OCI-LY7 (cell line): ENCODE measurements around the gene EPB42. TPM values are rescaled to one million over a fixed set of nuclear protein-coding genes. Genes with fewer than 3 reads are reported as not detected.

ENCODE experiments used
- BruUV-seq: library from RNA; stranded (reverse); fragments of 400-500 nt; replicated peaks from 2 replicates; lab custom pipeline; 2021; lab: Mats Ljungman, UMichigan
- CTCF ChIA-PET: fragments of 300-600 bp; sonication (Branson Sonifier 250); formaldehyde crosslinking; loops from one replicate; lab custom pipeline; 2022; ENCODE audit warnings: antibody characterized with exemption; ENCODE audit not compliant: unreplicated experiment; lab: Charles Lee
- POLR2A ChIA-PET: fragments of 300-600 bp; sonication (Branson Sonifier 250); formaldehyde crosslinking; loops from one replicate; lab custom pipeline; 2022; ENCODE audit warnings: antibody characterized with exemption; lab: Charles Lee
- DNase-seq: peaks from one replicate; pipeline ENCODE4 v3.0.0-alpha.2; 2015; ENCODE audit warnings: low spot score
- H2AFZ ChIP-seq: fragments of 200-600 bp; sonication (generic), shearing (Covaris generic); 2 replicates; pipeline ENCODE4 v1.6.1; 2014; ENCODE audit warnings: mild to moderate bottlenecking, antibody characterized with exemption, low read length, moderate library complexity
- H3K27ac ChIP-seq: fragments of 200-600 bp; sonication (generic); 2 replicates; pipeline ENCODE4 v1.5.1; 2014; ENCODE audit warnings: mixed run types, low read depth, mild to moderate bottlenecking, moderate library complexity, low read length, inconsistent platforms; ENCODE audit not compliant: poor library complexity, severe bottlenecking
- H3K36me3 ChIP-seq: fragments of 200-600 bp; sonication (generic); 2 replicates; pipeline ENCODE4 v1.6.1; 2014; ENCODE audit warnings: mild to moderate bottlenecking, antibody characterized with exemption, low read length, moderate library complexity, mixed read lengths; ENCODE audit not compliant: insufficient read depth
- H3K4me1 ChIP-seq: fragments of 200-600 bp; sonication (generic); 2 replicates; pipeline ENCODE4 v1.5.1; 2014; ENCODE audit warnings: mild to moderate bottlenecking, low read length; ENCODE audit not compliant: insufficient read depth, poor library complexity, severe bottlenecking
- H3K4me2 ChIP-seq: fragments of 200-600 bp; sonication (generic); 2 replicates; pipeline ENCODE4 v1.6.1; 2014; ENCODE audit warnings: mild to moderate bottlenecking, low read length
- H3K4me3 ChIP-seq: fragments of 200-600 bp; sonication (generic); 2 replicates; pipeline ENCODE4 v1.5.1; 2014; ENCODE audit warnings: mild to moderate bottlenecking, low read depth, low read length; ENCODE audit not compliant: poor library complexity, severe bottlenecking
- H3K79me2 ChIP-seq: fragments of 200-600 bp; sonication (generic); 2 replicates; pipeline ENCODE4 v1.6.1; 2016; ENCODE audit warnings: low read depth, mild to moderate bottlenecking, low read length, moderate library complexity, mixed read lengths; ENCODE audit not compliant: insufficient read depth
- H3K9me2 ChIP-seq: fragments of 200-600 bp; sonication (generic); 2 replicates; pipeline ENCODE4 v1.6.1; 2016; ENCODE audit warnings: mild to moderate bottlenecking, low read length, mixed read lengths; ENCODE audit not compliant: insufficient read depth
- H3K9me3 ChIP-seq: fragments of 200-600 bp; sonication (generic); 2 replicates; pipeline ENCODE4 v1.6.1; 2014; ENCODE audit warnings: mild to moderate bottlenecking, mixed run types, low read length, mixed read lengths
- H4K20me1 ChIP-seq: fragments of 200-600 bp; sonication (generic); 2 replicates; pipeline ENCODE4 v1.6.1; 2014; ENCODE audit warnings: mild to moderate bottlenecking, antibody characterized with exemption, low read length, moderate library complexity, mixed read lengths; ENCODE audit not compliant: insufficient read depth
- CTCF ChIP-seq: fragments of 200-600 bp; sonication (generic); conservative IDR thresholded peaks from 2 replicates; pipeline ENCODE4 v1.5.1; 2014; ENCODE audit warnings: mild to moderate bottlenecking, antibody characterized with exemption, low read length, moderate library complexity, mixed read lengths
- EZH2phosphoT487 ChIP-seq: fragments of 200-600 bp; sonication (generic); IDR thresholded peaks from 2 replicates; pipeline ENCODE4 v1.6.1; 2018; ENCODE audit warnings: low read depth, borderline replicate concordance, mild to moderate bottlenecking, mixed run types, antibody characterized with exemption, low read length, moderate library complexity, mixed read lengths
- intact Hi-C: fragments of 100-400 bp; cut with micrococcal nuclease; formaldehyde crosslinking; loops from one replicate; pipeline ENCODE4 v1.10.0; 2022; ENCODE audit not compliant: unreplicated experiment
- total RNA-seq, 2 experiments: library from RNA; depleted of rRNA in 1 of 2; stranded (reverse); fragments of >200 nt in 1 of 2; shearing (Covaris generic) in 1 of 2; gene quantifications; 2 replicates each; pipeline ENCODE4 v1.2.3, GENCODE V29; 2014 to 2022

EPB42 gene
- total RNA-seq, 2 experiments from 2014 or later: not detected

GRCh38 chr15:43208052-43209002 is 12.5 kb downstream of the EPB42 start:
- no TSS peak for BruUV-seq
- ChIA-PET POLR2A (no interaction called here), CTCF (no interaction called here)
- intact Hi-C loops: no loop called here
- H3K4me1 ChIP-seq: no peaks in the 10 kb centered on the region
- H3K9me3 ChIP-seq: no peaks in the 10 kb centered on the region
- no peaks in the 10 kb centered on the region for H3K9me2 ChIP-seq
- no peak for TF ChIP-seq EZH2phosphoT487
- TF ChIP-seq CTCF: no peak
- H3K36me3 ChIP-seq: no peaks in the 10 kb centered on the region
- no peak overlapping the region for H3K4me2 ChIP-seq
- H2AFZ ChIP-seq: no peak overlapping the region
- no peak overlapping the region for H3K4me3 ChIP-seq
- H4K20me1 ChIP-seq: no peaks in the 10 kb centered on the region
- no peaks in the 10 kb centered on the region for H3K79me2 ChIP-seq
- DNase-seq: no peak
- H3K27ac ChIP-seq: no peak overlapping the region

- H3K9me2 ChIP-seq: no peaks in the 10 kb centered on the region
- H3K27ac ChIP-seq: no peak overlapping the region
- no peak overlapping the region for H2AFZ ChIP-seq
- ChIA-PET POLR2A (no interaction called here), CTCF (no interaction called here)
- DNase-seq: no peak
- no peaks in the 10 kb centered on the region for H4K20me1 ChIP-seq
- intact Hi-C loops: no loop called here
- H3K4me1 ChIP-seq: no peaks in the 10 kb centered on the region
- no peaks in the 10 kb centered on the region for H3K9me3 ChIP-seq
- no TSS peak for BruUV-seq
- H3K79me2 ChIP-seq: no peaks in the 10 kb centered on the region
- no peak overlapping the region for H3K4me3 ChIP-seq
- H3K4me2 ChIP-seq: no peak overlapping the region
- H3K36me3 ChIP-seq: no peaks in the 10 kb centered on the region
- TF ChIP-seq EZH2phosphoT487: no peak
- TF ChIP-seq CTCF: no peak
These were observed 13.8 kb downstream of the EPB42 start for GRCh38 chr15:43207024-43207423.

- no peak overlapping the region for H3K27ac ChIP-seq
- no peak overlapping the region for H3K4me2 ChIP-seq
- intact Hi-C loops: no loop called here
- TF ChIP-seq EZH2phosphoT487 (no peak), CTCF (no peak)
- H3K4me3 ChIP-seq: no peak overlapping the region
- CTCF ChIA-PET: no interaction called here
- H3K4me1 ChIP-seq: no peaks in the 10 kb centered on the region
- no peaks in the 10 kb centered on the region for H4K20me1 ChIP-seq
- no peak for DNase-seq
- no peak overlapping the region for H2AFZ ChIP-seq
- no peaks in the 10 kb centered on the region for H3K9me3 ChIP-seq
- no peaks in the 10 kb centered on the region for H3K36me3 ChIP-seq
- H3K79me2 ChIP-seq: no peaks in the 10 kb centered on the region
- POLR2A ChIA-PET: no interaction called here
- H3K9me2 ChIP-seq: no peaks in the 10 kb centered on the region
- BruUV-seq: no TSS peak
These were observed 14.8 kb downstream of the EPB42 start for GRCh38 chr15:43206054-43206453.
